ENCODE data around the gene ETV7.

- TF ChIP-seq EZH2 (IDR thresholded peaks at IDR 0.05; ENCODE audit: low read depth, unreplicated experiment), result no peak
- no peak for TF ChIP-seq CTCF (conservative IDR thresholded peaks at IDR 0.05; ENCODE audit: low read depth in 2 of 2)
- no peak for TF ChIP-seq POLR2AphosphoS5 (IDR thresholded peaks at IDR 0.05; ENCODE audit: low read depth)
- TF ChIP-seq EZH2phosphoT487 (IDR thresholded peaks at IDR 0.05; ENCODE audit: unreplicated experiment), result no peak
- no peak for TF ChIP-seq CREB1 (CRISPR knock-in tag; IDR thresholded peaks at IDR 0.05; ENCODE audit: low read depth)
- no peak for TF ChIP-seq NANOG (IDR thresholded peaks at IDR 0.05; ENCODE audit: borderline replicate concordance)
- TF ChIP-seq JUNB (IDR thresholded peaks at IDR 0.05; ENCODE audit: unreplicated experiment), result no peak
- TF ChIP-seq REST (IDR thresholded peaks at IDR 0.05; ENCODE audit: unreplicated experiment), result no peak
- no peak for TF ChIP-seq ZNF331 (CRISPR knock-in tag; IDR thresholded peaks at IDR 0.05; ENCODE audit: low read depth)
These were observed 9.1 kb downstream of the ETV7 start for GRCh38 chr6:36378243-36378920.
